ENCODE data around the gene TMEM213. TPM values are rescaled to one million over a fixed set of nuclear protein-coding genes. Genes with fewer than 3 reads are reported as not detected.

The TMEM213 gene, protein sequence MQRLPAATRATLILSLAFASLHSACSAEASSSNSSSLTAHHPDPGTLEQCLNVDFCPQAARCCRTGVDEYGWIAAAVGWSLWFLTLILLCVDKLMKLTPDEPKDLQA
- total RNA-seq = not detected
- not detected for polyA plus RNA-seq
- long read RNA-seq, donor 1 = 0 reads
- long read RNA-seq, donor 2 = 0 reads
- long read RNA-seq, donor 3 = 0 reads

GRCh38 chr7:138797715-138798320 lies at the start of gene TMEM213, which contains the start of gene ATP6V0A4:
Gene TMEM213, plus strand, starts transcription at chr7:138797994. Its CDS starts 111 bp downstream, at chr7:138798105.
Gene ATP6V0A4, minus strand, starts transcription at chr7:138798196. Its CDS starts 26,949 bp downstream, at chr7:138771247.
- 14 to 16% methylated on average over 14 of the region's 14 CpGs for WGBS, 2 donors
- H3K27me3 ChIP-seq = peaks cover 0 to 33% (median 16%) of the 10 kb centered on the region in 7 donors
- no peaks in the 10 kb centered on the region for H3K36me3 ChIP-seq
- no peaks in the 10 kb centered on the region for H3K9me3 ChIP-seq
- H3K4me1 ChIP-seq = no peaks in the 10 kb centered on the region
- intact Hi-C loops (cut with DNase I) = no loop called here
- H3K4me3 ChIP-seq = no peak within 1 kb of the TSS
- no peak for TF ChIP-seq CTCF (IDR thresholded peaks at IDR 0.05)
- ATAC-seq (no peak), DNase-seq (no peak)
- H3K27ac ChIP-seq = no peak within 1 kb of the TSS

DNA sequence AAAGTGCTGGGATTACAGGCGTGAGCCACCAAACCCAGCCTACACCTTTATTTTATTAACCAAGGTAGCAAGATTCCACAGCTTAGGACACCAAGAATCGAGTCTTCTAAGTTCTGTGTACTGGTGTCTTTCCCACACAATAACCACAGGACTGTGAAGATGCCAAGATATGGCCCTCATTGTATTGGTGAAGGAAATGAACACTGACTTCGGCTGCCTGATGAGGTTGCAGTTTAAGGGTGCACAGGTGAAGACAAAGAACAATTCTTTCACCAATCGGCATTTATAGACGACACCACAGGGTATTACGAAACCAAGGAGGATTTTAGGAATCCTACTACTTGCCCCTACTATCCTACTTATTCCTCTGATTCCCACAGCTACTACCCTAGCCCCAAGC lies 49.1 kb upstream of the TMEM213 start:
- WGBS, 2 donors = 91 to 92% methylated on average over 6 of the region's 6 CpGs
- peaks cover 0 to 8% (median 0%) of the 10 kb centered on the region in 9 donors for H3K4me1 ChIP-seq
- intact Hi-C loops (cut with DNase I) = no loop called here
- no peak for TF ChIP-seq CTCF (IDR thresholded peaks at IDR 0.05)
- no peak overlapping the region for H3K27ac ChIP-seq
- no peak overlapping the region for H3K4me3 ChIP-seq
- no peaks in the 10 kb centered on the region for H3K9me3 ChIP-seq
- ATAC-seq (no peak), DNase-seq (no peak)
- peaks cover 0 to 10% (median 3%) of the 10 kb centered on the region in 7 donors for H3K27me3 ChIP-seq
- no peaks in the 10 kb centered on the region for H3K36me3 ChIP-seq

GRCh38 chr7:138749960-138750359 lies 47.8 kb upstream of the TMEM213 start:
- Histone ChIP-seq H3K4me3 (no peak overlapping the region), H3K36me3 (no peaks in the 10 kb centered on the region), H3K27ac (no peak overlapping the region), H3K9me3 (no peaks in the 10 kb centered on the region), H3K27me3 (peaks cover 0 to 10% (median 3%) of the 10 kb centered on the region in 7 donors), H3K4me1 (peaks cover 0 to 8% (median 0%) of the 10 kb centered on the region in 9 donors)
- no peak for TF ChIP-seq CTCF (IDR thresholded peaks at IDR 0.05)
- ATAC-seq (no peak), DNase-seq (no peak)
- WGBS, 2 donors = 83 to 86% methylated on average over 3 of the region's 3 CpGs
- intact Hi-C loops (cut with DNase I) = no loop called here

DNA sequence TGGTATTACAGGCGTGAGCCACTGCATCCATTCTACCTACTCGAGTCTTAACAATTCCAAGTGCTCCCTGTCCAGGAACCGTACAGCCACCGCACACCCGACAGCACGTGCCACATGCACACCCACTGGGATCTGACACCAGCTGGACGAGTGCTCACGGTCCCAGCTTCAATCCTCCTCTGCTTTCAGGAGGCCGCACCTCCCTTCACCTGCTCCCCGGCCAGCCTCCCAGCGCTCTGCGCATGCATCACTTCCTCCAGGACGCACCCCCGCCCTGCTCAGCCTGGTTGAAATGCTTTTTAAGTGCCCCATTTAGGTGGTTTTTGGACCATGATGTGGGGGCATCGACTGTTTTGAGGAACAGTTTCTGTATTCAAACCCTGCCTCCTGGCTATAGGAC lies 47.3 kb upstream of the TMEM213 start:
- no peak for TF ChIP-seq CTCF (IDR thresholded peaks at IDR 0.05)
- WGBS, 2 donors = 89 to 95% methylated on average over 15 of the region's 15 CpGs
- no peak for DNase-seq
- H3K27me3 ChIP-seq = peaks cover 0 to 10% (median 3%) of the 10 kb centered on the region in 7 donors
- no peak overlapping the region for H3K27ac ChIP-seq
- H3K9me3 ChIP-seq = no peaks in the 10 kb centered on the region
- ATAC-seq = no peak
- H3K4me3 ChIP-seq = no peak overlapping the region
- H3K36me3 ChIP-seq = no peaks in the 10 kb centered on the region
- peaks cover 0 to 8% (median 0%) of the 10 kb centered on the region in 9 donors for H3K4me1 ChIP-seq
- intact Hi-C loops (cut with DNase I) = no loop called here

All from heart right ventricle (tissue), 16 donors.